ENCODE data around the gene KAZN. TPM values are rescaled to one million over a fixed set of nuclear protein-coding genes. Genes with fewer than 3 reads are reported as not detected.

Gene KAZN
- polyA plus RNA-seq, 1 donor from 2014 or later, result 20.6 TPM

DNA sequence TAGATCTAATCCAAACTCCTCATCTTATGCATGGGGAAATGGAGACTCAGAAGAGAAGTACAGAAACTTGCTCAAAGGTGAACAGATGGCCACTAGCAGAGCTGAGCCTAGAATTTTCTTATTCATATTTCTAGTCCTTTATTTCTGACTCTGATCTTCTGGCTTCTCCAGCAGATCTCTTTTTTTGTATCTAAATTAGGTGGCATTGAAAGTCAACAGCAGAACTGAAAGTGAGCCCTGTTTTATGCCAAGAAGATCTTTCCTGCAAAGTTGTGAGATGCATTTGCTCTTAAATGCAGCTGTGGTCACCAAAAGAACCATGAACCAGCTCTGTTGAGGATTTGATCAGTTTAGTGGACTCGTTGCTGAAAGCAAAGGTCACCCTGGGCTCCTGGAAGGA lies 75.5 kb downstream of the KAZN start:
- H3K27ac ChIP-seq (ENCODE audit: low read length), result no peak overlapping the region
- H3K9ac ChIP-seq (ENCODE audit: low read length), result no peak overlapping the region
- H2AFZ ChIP-seq (ENCODE audit: low read depth, low read length), result no peak overlapping the region
- H3K9me2 ChIP-seq (ENCODE audit: insufficient read depth, low read length), result no peaks in the 10 kb centered on the region
- no peak overlapping the region for H3K4me2 ChIP-seq (ENCODE audit: low read length)
- no peaks in the 10 kb centered on the region for H3K36me3 ChIP-seq (ENCODE audit: insufficient read depth, low read length)
- H3K9me3 ChIP-seq (ENCODE audit: low read length), result peaks cover 6% of the 10 kb centered on the region
- no peaks in the 10 kb centered on the region for H3K27me3 ChIP-seq (ENCODE audit: insufficient read depth, low read depth, low read length)
- no peaks in the 10 kb centered on the region for H4K20me1 ChIP-seq (ENCODE audit: insufficient read depth)
- H3K4me3 ChIP-seq (ENCODE audit: low read length), result no peak overlapping the region
- no peaks in the 10 kb centered on the region for H3F3A ChIP-seq (ENCODE audit: insufficient read depth, low read length, poor library complexity, severe bottlenecking)
- H3K79me2 ChIP-seq (replicated peaks; ENCODE audit: insufficient read depth, low read length), result peaks cover 12% of the 10 kb centered on the region
- no peak for TF ChIP-seq TAF1 (IDR thresholded peaks at IDR 0.05; ENCODE audit: low read depth)
- TF ChIP-seq EZH2 (IDR thresholded peaks at IDR 0.05; ENCODE audit: borderline replicate concordance, insufficient read depth, low read length, poor library complexity, severe bottlenecking), result no peak
- no peak for TF ChIP-seq MXI1 (conservative IDR thresholded peaks at IDR 0.05; ENCODE audit: poor library complexity, severe bottlenecking)
- TF ChIP-seq SMC3 (conservative IDR thresholded peaks at IDR 0.05; ENCODE audit: poor library complexity), result no peak
- TF ChIP-seq, protein P1, sequence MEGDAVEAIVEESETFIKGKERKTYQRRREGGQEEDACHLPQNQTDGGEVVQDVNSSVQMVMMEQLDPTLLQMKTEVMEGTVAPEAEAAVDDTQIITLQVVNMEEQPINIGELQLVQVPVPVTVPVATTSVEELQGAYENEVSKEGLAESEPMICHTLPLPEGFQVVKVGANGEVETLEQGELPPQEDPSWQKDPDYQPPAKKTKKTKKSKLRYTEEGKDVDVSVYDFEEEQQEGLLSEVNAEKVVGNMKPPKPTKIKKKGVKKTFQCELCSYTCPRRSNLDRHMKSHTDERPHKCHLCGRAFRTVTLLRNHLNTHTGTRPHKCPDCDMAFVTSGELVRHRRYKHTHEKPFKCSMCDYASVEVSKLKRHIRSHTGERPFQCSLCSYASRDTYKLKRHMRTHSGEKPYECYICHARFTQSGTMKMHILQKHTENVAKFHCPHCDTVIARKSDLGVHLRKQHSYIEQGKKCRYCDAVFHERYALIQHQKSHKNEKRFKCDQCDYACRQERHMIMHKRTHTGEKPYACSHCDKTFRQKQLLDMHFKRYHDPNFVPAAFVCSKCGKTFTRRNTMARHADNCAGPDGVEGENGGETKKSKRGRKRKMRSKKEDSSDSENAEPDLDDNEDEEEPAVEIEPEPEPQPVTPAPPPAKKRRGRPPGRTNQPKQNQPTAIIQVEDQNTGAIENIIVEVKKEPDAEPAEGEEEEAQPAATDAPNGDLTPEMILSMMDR (IDR thresholded peaks at IDR 0.05; ENCODE audit: poor library complexity, severe bottlenecking), result no peak
- no peak for TF ChIP-seq POLR2AphosphoS5 (IDR thresholded peaks at IDR 0.05)
- no peak for TF ChIP-seq EP300 (conservative IDR thresholded peaks at IDR 0.05; ENCODE audit: poor library complexity, severe bottlenecking)
- TF ChIP-seq RAD21 (conservative IDR thresholded peaks at IDR 0.05), result no peak
- no peak for TF ChIP-seq REST (IDR thresholded peaks at IDR 0.05; ENCODE audit: borderline replicate concordance)

DNA sequence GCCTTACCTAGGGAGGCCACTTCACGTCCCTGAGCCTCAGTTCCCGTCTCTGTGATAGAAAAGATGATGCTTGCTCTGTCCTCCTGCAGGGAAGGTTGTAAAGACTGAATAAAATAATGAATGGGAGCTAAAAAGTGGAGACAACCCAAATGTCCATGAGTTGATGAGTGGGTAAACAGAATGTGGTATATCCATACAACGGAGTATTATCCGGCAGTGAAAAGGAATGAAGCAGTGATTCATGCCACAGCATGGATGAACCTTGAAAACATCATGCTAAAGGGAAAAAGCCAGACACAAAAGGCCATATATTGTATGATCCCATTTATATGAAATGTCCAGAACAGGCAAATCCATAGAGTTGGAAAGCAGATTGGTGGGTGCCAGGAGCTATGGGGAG lies 77.9 kb downstream of the KAZN start:
- Histone ChIP-seq H3K9me2 (ENCODE audit: insufficient read depth, low read length) (no peaks in the 10 kb centered on the region), H3K36me3 (ENCODE audit: insufficient read depth, low read length) (no peaks in the 10 kb centered on the region), H2AFZ (ENCODE audit: low read depth, low read length) (no peak overlapping the region), H3K79me2 (replicated peaks; ENCODE audit: insufficient read depth, low read length) (peaks cover 22% of the 10 kb centered on the region), H3F3A (ENCODE audit: insufficient read depth, low read length, poor library complexity, severe bottlenecking) (no peaks in the 10 kb centered on the region), H3K27me3 (ENCODE audit: insufficient read depth, low read depth, low read length) (no peaks in the 10 kb centered on the region), H3K4me3 (ENCODE audit: low read length) (no peak overlapping the region), H3K9ac (ENCODE audit: low read length) (no peak overlapping the region), H3K9me3 (ENCODE audit: low read length) (peaks cover 6% of the 10 kb centered on the region), H3K4me2 (ENCODE audit: low read length) (no peak overlapping the region), H3K27ac (ENCODE audit: low read length) (no peak overlapping the region), H4K20me1 (ENCODE audit: insufficient read depth) (no peaks in the 10 kb centered on the region)
- TF ChIP-seq REST (IDR thresholded peaks at IDR 0.05; ENCODE audit: borderline replicate concordance), result no peak
- TF ChIP-seq SMC3 (conservative IDR thresholded peaks at IDR 0.05; ENCODE audit: poor library complexity), result no peak
- TF ChIP-seq, protein P1 (IDR thresholded peaks at IDR 0.05; ENCODE audit: poor library complexity, severe bottlenecking), result no peak
- no peak for TF ChIP-seq EP300 (conservative IDR thresholded peaks at IDR 0.05; ENCODE audit: poor library complexity, severe bottlenecking)
- TF ChIP-seq MXI1 (conservative IDR thresholded peaks at IDR 0.05; ENCODE audit: poor library complexity, severe bottlenecking), result no peak
- no peak for TF ChIP-seq TAF1 (IDR thresholded peaks at IDR 0.05; ENCODE audit: low read depth)
- no peak for TF ChIP-seq EZH2 (IDR thresholded peaks at IDR 0.05; ENCODE audit: borderline replicate concordance, insufficient read depth, low read length, poor library complexity, severe bottlenecking)
- no peak for TF ChIP-seq RAD21 (conservative IDR thresholded peaks at IDR 0.05)
- TF ChIP-seq POLR2AphosphoS5 (IDR thresholded peaks at IDR 0.05), result no peak
